ENCODE measurements around the gene TOP2B.

GRCh38 chr3:25678581-25678980, 13.9 kb upstream of the TOP2B start:
- TF ChIP-seq ZNF384 (IDR thresholded peaks at IDR 0.05) = no peak
- TF ChIP-seq TARDBP (IDR thresholded peaks at IDR 0.05) = no peak
- no peak for TF ChIP-seq ELF4 (IDR thresholded peaks at IDR 0.05)
- TF ChIP-seq FOXA1 (IDR thresholded peaks at IDR 0.05) = no peak
- no peak for TF ChIP-seq HDGF (IDR thresholded peaks at IDR 0.05; ENCODE audit: borderline replicate concordance)
- no peak for TF ChIP-seq BHLHE40 (IDR thresholded peaks at IDR 0.05; ENCODE audit: borderline replicate concordance)
- no peak for TF ChIP-seq CTBP1 (IDR thresholded peaks at IDR 0.05; ENCODE audit: borderline replicate concordance)
- no peak for TF ChIP-seq SP1 (IDR thresholded peaks at IDR 0.05)
